CD4-positive, alpha-beta memory T cell (primary cell): Measurements from ENCODE around the gene CLCNKA. TPM values are rescaled to one million over a fixed set of nuclear protein-coding genes. Genes with fewer than 3 reads are reported as not detected.
"Not testable (repeated sequence)": the region's sequence is repeated elsewhere in the genome, so short reads cannot be mapped to it uniquely, and the experiment has no call there.

Experiments
- CTCF ChIA-PET: fragments of 350-600 bp; sonication (Branson Sonifier 250); formaldehyde crosslinking; loops from one replicate; lab custom pipeline; 2021; ENCODE audit warnings: inconsistent platforms; ENCODE audit not compliant: partially characterized antibody; lab: Charles Lee
- POLR2A ChIA-PET: fragments of 350-600 bp; sonication (Branson Sonifier 250); formaldehyde crosslinking; loops from one replicate; lab custom pipeline; 2021; ENCODE audit not compliant: partially characterized antibody; lab: Charles Lee
- DNase-seq, 5 donors: peaks; one replicate each; pipeline versions ENCODE4 v3.0.0 to v3.0.0-alpha.2; 2020 to 2022; ENCODE audit warnings: mixed read lengths in 1 of 5
- H3K27ac ChIP-seq: one replicate; pipeline ENCODE4 v1.7.0; 2013; ENCODE audit warnings: low read depth, low read length
- H3K27me3 ChIP-seq: 2 replicates; pipeline ENCODE4 v1.7.0; 2013; ENCODE audit warnings: mild to moderate bottlenecking, low read length, moderate library complexity; ENCODE audit not compliant: insufficient read depth
- H3K36me3 ChIP-seq: 2 replicates; pipeline ENCODE4 v1.7.0; 2013; ENCODE audit warnings: mild to moderate bottlenecking, low read length, moderate library complexity; ENCODE audit not compliant: insufficient read depth
- H3K4me1 ChIP-seq: 2 replicates; pipeline ENCODE4 v1.7.0; 2013; ENCODE audit warnings: mild to moderate bottlenecking, low read length, moderate library complexity; ENCODE audit not compliant: insufficient read depth
- H3K4me3 ChIP-seq, 2 donors: one replicate each; pipeline ENCODE4 v1.7.0; 2013; ENCODE audit warnings: low read length in 2 of 2, mild to moderate bottlenecking in 1 of 2
- H3K9me3 ChIP-seq, 2 donors: one replicate each; pipeline ENCODE4 v1.7.0; 2013; ENCODE audit warnings: low read length in 2 of 2, control low read depth in 1 of 2; ENCODE audit not compliant: control insufficient read depth in 1 of 2
- H3K27ac Mint-ChIP-seq, 7 donors: one replicate each; pipeline ENCODE4 v1.8.0; 2020 to 2021; ENCODE audit warnings: mixed read lengths in 7 of 7, mild to moderate bottlenecking in 6 of 7, inconsistent platforms in 3 of 7, moderate library complexity in 3 of 7
- H3K27me3 Mint-ChIP-seq, 2 donors: one replicate each; pipeline ENCODE4 v1.8.0; 2020 to 2021; ENCODE audit warnings: mixed read lengths in 2 of 2
- H3K36me3 Mint-ChIP-seq, 2 donors: one replicate each; pipeline ENCODE4 v1.8.0; 2020 to 2021; ENCODE audit warnings: mixed read lengths in 2 of 2, inconsistent platforms in 1 of 2, mild to moderate bottlenecking in 1 of 2
- H3K4me1 Mint-ChIP-seq, 4 donors: one replicate each; pipeline ENCODE4 v1.8.0; 2020 to 2021; ENCODE audit warnings: mixed read lengths in 4 of 4, mild to moderate bottlenecking in 1 of 4
- H3K4me3 Mint-ChIP-seq, 8 donors: one replicate each; pipeline ENCODE4 v1.8.0; 2020 to 2021; ENCODE audit warnings: mixed read lengths in 8 of 8, mild to moderate bottlenecking in 7 of 8, moderate library complexity in 6 of 8, inconsistent platforms in 3 of 8
- H3K9me3 Mint-ChIP-seq, 8 donors: one replicate each; pipeline ENCODE4 v1.8.0; 2020 to 2021; ENCODE audit warnings: mixed read lengths in 8 of 8, mild to moderate bottlenecking in 5 of 8, inconsistent platforms in 3 of 8, moderate library complexity in 1 of 8
- intact Hi-C: fragments of 100-400 bp; cut with micrococcal nuclease; formaldehyde crosslinking; loops from one replicate; pipeline ENCODE4 v1.15.1; 2023
- polyA plus RNA-seq, 2 donors: library from polyadenylated mRNA; unstranded; fragments of 300-500 nt; fragmentation: Illumina TruSeq; gene quantifications; one replicate each; pipeline ENCODE4 v1.2.3, GENCODE V29; 2021
- total RNA-seq, 2 experiments: library from RNA; stranded (reverse); gene quantifications; one replicate each; pipeline ENCODE4 v1.2.3, GENCODE V29; 2021

CLCNKA gene
- total and polyA plus RNA-seq, 4 experiments from 2014 or later = not detected

DNA sequence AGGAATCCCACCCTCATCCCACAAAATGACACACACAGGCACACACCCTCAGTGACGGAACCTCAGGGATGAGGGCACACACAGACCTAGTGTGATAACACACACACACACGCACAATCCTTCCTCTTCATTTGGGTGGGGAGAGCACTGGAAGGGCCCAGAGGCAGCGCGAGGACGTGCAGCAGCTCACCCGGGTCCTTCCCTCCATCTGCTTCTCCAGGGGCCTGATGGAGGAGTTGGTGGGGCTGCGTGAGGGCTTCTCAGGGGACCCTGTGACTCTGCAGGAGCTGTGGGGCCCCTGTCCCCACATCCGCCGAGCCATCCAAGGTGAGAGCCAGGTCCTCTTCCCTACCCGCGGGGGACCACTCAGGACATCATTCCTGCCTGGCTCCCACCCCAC lies 557 bp downstream of the CLCNKA start:
- no peak for DNase-seq
- H3K4me1 Mint-ChIP-seq = no peaks in the 10 kb centered on the region
- H3K27ac ChIP-seq = no peak overlapping the region
- no peak overlapping the region for H3K4me3 Mint-ChIP-seq
- H3K27ac Mint-ChIP-seq = no peak overlapping the region
- H3K9me3 Mint-ChIP-seq = no peaks in the 10 kb centered on the region
- no peaks in the 10 kb centered on the region for H3K9me3 ChIP-seq
- intact Hi-C loops = no loop called here
- CTCF ChIA-PET = no interaction called here
- peaks cover 7% of the 10 kb centered on the region for H3K4me1 ChIP-seq
- H3K27me3 Mint-ChIP-seq = peaks cover 3 to 8% of the 10 kb centered on the region in 2 donors
- H3K36me3 ChIP-seq = no peaks in the 10 kb centered on the region
- POLR2A ChIA-PET = no interaction called here
- no peak overlapping the region for H3K4me3 ChIP-seq
- H3K36me3 Mint-ChIP-seq = no peaks in the 10 kb centered on the region
- H3K27me3 ChIP-seq = no peaks in the 10 kb centered on the region

DNA sequence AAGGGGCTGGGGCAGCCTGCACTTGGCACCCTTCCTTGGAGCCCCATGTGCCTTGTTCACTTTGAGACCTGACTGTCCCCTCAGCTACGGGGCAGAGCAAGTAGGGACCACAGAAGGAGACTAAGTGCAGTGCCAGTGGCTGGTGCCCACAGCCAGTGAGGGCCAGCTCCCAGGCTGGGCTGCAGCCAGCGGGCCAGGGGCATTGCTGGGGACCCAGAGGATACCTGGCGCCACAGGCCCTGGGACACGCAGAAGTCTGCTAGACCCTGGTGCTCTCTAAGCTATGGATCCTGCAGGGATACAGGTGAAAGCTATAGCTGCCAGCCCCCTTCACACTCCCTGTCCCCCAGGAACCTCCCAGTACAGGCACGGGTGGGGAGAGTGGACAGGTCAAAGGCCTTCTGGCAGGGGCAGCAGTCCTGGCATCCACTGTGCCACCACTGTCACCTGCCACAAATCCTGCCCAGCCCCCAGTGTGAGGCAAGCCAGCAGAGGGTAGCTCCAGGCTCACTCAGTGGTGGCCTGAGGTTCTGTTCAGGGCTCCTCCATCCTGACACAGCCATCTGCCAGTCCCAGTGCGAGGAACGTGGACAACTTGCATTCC lies 1.3 kb downstream of the CLCNKA start:
- H3K27me3 ChIP-seq = no peaks in the 10 kb centered on the region
- H3K4me3 Mint-ChIP-seq = no peak overlapping the region
- H3K4me1 ChIP-seq = peaks cover 7% of the 10 kb centered on the region
- ChIA-PET CTCF (interaction anchor here (1.1 kb wide), 1 partner anchor 14 kb away, joined by 3 read pairs; no protein-coding TSS in a partner anchor), POLR2A (no interaction called here)
- H3K36me3 ChIP-seq = no peaks in the 10 kb centered on the region
- H3K27me3 Mint-ChIP-seq = peaks cover 3 to 13% of the 10 kb centered on the region in 2 donors
- H3K9me3 ChIP-seq = no peaks in the 10 kb centered on the region
- H3K27ac Mint-ChIP-seq = no peak overlapping the region
- peak in 1 of 5 donors; percentile 19 for DNase-seq
- peaks cover 0 to 4% (median 2%) of the 10 kb centered on the region in 4 donors for H3K4me1 Mint-ChIP-seq
- H3K9me3 Mint-ChIP-seq = no peaks in the 10 kb centered on the region
- H3K27ac ChIP-seq = no peak overlapping the region
- intact Hi-C loops = no loop called here
- no peak overlapping the region for H3K4me3 ChIP-seq
- no peaks in the 10 kb centered on the region for H3K36me3 Mint-ChIP-seq

DNA sequence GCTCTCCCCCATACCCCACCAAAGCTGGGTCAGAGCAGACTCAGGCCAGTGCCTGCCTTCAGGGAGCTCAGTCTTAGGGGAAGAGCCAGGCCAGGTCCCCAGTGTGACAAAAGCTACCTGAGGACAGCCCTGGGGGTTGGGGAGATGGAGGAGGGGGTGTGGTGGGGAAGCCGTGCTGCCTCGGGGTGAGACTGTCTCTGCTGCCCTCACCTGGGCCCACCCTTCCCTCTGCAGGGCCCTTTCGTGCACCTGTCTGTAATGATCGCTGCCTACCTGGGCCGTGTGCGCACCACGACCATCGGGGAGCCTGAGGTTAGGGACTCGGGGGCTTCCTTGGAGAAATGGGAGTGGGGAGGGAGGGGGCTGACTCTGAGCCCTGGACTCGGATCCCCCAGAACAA lies 4.5 kb downstream of the CLCNKA start:
- H3K27me3 Mint-ChIP-seq = peaks cover 14 to 18% of the 10 kb centered on the region in 2 donors
- H3K4me1 Mint-ChIP-seq, H3K27ac ChIP-seq, H3K27ac Mint-ChIP-seq, H3K36me3 Mint-ChIP-seq, POLR2A ChIA-PET, DNase-seq, H3K4me3 ChIP-seq, CTCF ChIA-PET, H3K27me3 ChIP-seq, H3K4me1 ChIP-seq, H3K9me3 ChIP-seq, intact Hi-C loops, H3K36me3 ChIP-seq, H3K9me3 Mint-ChIP-seq: not testable (repeated sequence)
- H3K4me3 Mint-ChIP-seq = peak overlapping the region in 1 of 8 donors; percentile 21

DNA sequence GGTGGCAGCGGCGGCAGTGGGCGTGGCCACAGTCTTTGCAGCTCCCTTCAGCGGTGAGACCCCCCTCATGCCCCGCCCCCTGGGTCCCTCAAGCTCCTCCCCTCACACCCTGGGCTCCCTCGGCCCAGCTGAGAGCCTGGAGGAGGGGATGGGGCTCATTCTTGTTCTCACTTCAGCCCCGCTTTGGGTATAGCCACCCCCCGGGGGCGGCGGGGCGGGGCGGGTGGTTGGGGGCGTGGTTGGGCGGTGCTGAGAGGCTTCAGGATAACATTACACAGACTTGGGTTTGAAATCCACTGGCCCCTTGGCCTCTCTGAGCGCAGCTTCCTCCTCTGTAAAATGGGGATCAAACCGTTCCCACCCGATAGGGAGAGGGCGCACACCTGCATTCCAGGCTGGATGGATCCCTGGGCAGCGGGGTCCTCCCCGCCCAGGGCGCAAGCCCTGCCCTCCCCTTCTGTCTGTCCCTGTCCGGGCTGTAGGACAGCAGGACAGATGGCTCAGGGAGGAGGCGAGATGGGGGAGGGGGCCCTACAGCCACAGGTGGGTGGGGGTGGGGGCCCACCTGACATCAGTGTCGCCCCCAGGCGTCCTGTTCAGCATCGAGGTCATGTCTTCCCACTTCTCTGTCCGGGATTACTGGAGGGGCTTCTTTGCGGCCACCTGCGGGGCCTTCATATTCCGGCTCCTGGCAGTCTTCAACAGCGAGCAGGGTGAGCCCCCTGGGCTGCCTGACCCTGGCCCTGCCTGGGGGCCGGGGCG lies 5.1 kb downstream of the CLCNKA start:
- Histone ChIP-seq H3K4me1 (peaks cover 7% of the 10 kb centered on the region), H3K27me3 (no peaks in the 10 kb centered on the region), H3K27ac (no peak overlapping the region), H3K36me3 (no peaks in the 10 kb centered on the region), H3K4me3 (no peak overlapping the region), H3K9me3 (no peaks in the 10 kb centered on the region)
- ChIA-PET CTCF (no interaction called here), POLR2A (no interaction called here)
- Mint-ChIP-seq H3K4me1 (peaks cover 0 to 4% (median 2%) of the 10 kb centered on the region in 4 donors), H3K27me3 (peaks cover 14 to 16% of the 10 kb centered on the region in 2 donors), H3K27ac (no peak overlapping the region), H3K9me3 (no peaks in the 10 kb centered on the region), H3K36me3 (no peaks in the 10 kb centered on the region), H3K4me3 (peak overlapping the region in 1 of 8 donors; percentile 69)
- DNase-seq = peak in 3 of 5 donors; percentile 8 to 52 (median 11)
- intact Hi-C loops = no loop called here

DNA sequence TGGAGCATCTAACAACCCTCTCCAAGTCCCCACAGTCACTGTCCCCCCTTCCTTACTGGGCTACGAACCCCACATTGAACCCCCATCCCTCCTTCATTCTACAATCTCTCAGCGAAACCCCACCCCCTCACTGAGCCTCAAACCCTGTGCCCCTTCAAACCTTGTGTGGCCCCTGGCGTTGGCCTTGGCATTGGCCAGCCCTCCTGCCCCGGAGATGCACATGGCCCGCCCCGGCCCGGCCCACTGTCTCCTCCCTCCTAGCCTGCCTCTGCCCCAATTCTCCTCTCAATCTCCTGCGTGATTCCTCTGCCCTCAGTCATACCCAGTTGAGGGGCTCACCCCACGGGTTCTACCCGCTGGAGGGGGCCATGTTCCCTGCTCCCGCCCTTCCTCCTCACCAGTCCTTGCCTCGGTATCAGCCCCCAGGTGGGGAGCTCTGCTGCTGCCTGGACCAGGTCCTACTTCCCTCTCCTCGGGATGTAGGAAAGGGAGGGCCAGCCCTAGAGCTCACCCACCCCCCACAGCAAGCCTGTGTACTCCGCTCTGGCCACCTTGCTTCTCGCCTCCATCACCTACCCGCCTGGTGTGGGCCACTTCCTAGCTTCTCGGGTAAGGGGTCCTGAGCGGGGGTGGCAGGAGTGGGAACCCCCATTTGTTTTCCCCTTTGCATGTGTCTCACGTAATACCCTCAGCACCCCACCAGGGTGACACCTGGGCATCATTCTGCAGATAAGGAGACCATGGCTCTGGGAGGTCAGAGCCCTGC lies 6.6 kb downstream of the CLCNKA start:
- Mint-ChIP-seq H3K4me3 (peak overlapping the region in 1 of 8 donors; percentile 38), H3K27me3 (peaks cover 14 to 21% of the 10 kb centered on the region in 2 donors), H3K27ac (peak overlapping the region in 1 of 7 donors; percentile 8), H3K36me3 (no peaks in the 10 kb centered on the region), H3K9me3 (no peaks in the 10 kb centered on the region), H3K4me1 (peaks cover 0 to 4% (median 2%) of the 10 kb centered on the region in 4 donors)
- Histone ChIP-seq H3K9me3 (no peaks in the 10 kb centered on the region), H3K4me3 (no peak overlapping the region), H3K27ac (no peak overlapping the region), H3K4me1 (peaks cover 7% of the 10 kb centered on the region), H3K27me3 (no peaks in the 10 kb centered on the region), H3K36me3 (no peaks in the 10 kb centered on the region)
- CTCF ChIA-PET = interaction anchor here (1.2 kb wide), 1 partner anchor 19 kb away, joined by 4 read pairs; no protein-coding TSS in a partner anchor
- DNase-seq = peak in 1 of 5 donors; percentile 22
- intact Hi-C loops = no loop called here
- POLR2A ChIA-PET = no interaction called here

DNA sequence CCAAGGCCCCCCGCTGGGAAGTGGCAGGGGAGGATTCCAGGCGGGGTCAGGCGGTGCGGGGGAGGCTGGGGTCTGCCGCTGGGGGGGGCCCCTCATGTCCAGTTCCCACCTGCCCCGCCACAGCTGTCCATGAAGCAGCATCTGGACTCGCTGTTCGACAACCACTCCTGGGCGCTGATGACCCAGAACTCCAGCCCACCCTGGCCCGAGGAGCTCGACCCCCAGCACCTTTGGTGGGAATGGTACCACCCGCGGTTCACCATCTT lies 7.1 kb downstream of the CLCNKA start:
- intact Hi-C loops, H3K27ac ChIP-seq, H3K4me3 Mint-ChIP-seq, H3K4me1 ChIP-seq, POLR2A ChIA-PET, H3K36me3 ChIP-seq, H3K9me3 ChIP-seq, DNase-seq, H3K36me3 Mint-ChIP-seq, H3K4me3 ChIP-seq, H3K4me1 Mint-ChIP-seq, H3K27me3 ChIP-seq, H3K27ac Mint-ChIP-seq, H3K9me3 Mint-ChIP-seq: not testable (repeated sequence)
- peaks cover 14 to 21% of the 10 kb centered on the region in 2 donors for H3K27me3 Mint-ChIP-seq
- CTCF ChIA-PET = interaction anchor here (1.2 kb wide), 1 partner anchor 20 kb away, joined by 4 read pairs; no protein-coding TSS in a partner anchor

DNA sequence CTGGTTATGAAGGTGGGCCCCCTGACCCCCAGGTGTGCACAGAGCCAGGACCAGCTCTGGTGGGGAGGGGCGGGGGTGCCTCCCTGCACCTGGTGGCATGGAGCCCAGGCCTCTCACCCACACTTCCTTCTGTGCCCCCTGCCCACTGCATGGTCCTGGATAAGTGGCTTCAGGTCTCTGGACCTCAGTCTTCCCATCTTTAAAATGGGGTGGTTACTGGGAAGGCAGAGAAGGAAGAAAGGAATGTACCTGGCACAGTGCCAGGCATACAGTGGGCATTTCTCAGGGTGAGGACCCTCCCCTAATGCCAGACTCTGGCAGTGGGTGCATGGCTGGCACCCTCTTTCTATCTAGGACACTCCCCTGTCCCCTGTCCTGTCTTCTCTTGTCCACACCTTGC lies 7.5 kb downstream of the CLCNKA start:
- no peak overlapping the region for H3K4me3 ChIP-seq
- Mint-ChIP-seq H3K36me3 (no peaks in the 10 kb centered on the region), H3K27me3 (peaks cover 14 to 21% of the 10 kb centered on the region in 2 donors), H3K9me3 (no peaks in the 10 kb centered on the region), H3K4me1 (peaks cover 0 to 4% (median 2%) of the 10 kb centered on the region in 4 donors), H3K4me3 (no peak overlapping the region), H3K27ac (no peak overlapping the region)
- intact Hi-C loops = no loop called here
- peaks cover 7% of the 10 kb centered on the region for H3K4me1 ChIP-seq
- no peak for DNase-seq
- H3K27ac ChIP-seq = no peak overlapping the region
- H3K27me3 ChIP-seq = no peaks in the 10 kb centered on the region
- CTCF ChIA-PET = no interaction called here
- no peaks in the 10 kb centered on the region for H3K9me3 ChIP-seq
- POLR2A ChIA-PET = no interaction called here
- H3K36me3 ChIP-seq = no peaks in the 10 kb centered on the region
